GM23338 (cell line): ENCODE data around the gene FURIN. TPM values are rescaled to one million over a fixed set of nuclear protein-coding genes. Genes with fewer than 3 reads are reported as not detected.

ENCODE experiments used
- ATAC-seq: fragments of 200-7000 bp; cut with Tn5 transposase; 3 replicates; pipeline ENCODE4 v1.9.1; 2020
- DNase-seq: peaks from one replicate; pipeline ENCODE4 v3.0.0-alpha.2; 2015; ENCODE audit warnings: low spot score
- H2AFZ ChIP-seq: fragments of 200-600 bp; sonication (generic); 2 replicates; pipeline ENCODE4 v1.8.0; 2016; ENCODE audit warnings: antibody characterized with exemption, mild to moderate bottlenecking, moderate library complexity
- H3F3A ChIP-seq: fragments of 200-600 bp; sonication (generic); replicated peaks from 2 replicates; pipeline ENCODE4 v1.8.0; 2017; ENCODE audit warnings: antibody characterized with exemption, mixed run types, low read depth
- H3K27ac ChIP-seq: fragments of 200-600 bp; sonication (generic); 2 replicates; pipeline ENCODE4 v1.6.1; 2016; ENCODE audit warnings: low read depth
- H3K27me3 ChIP-seq: fragments of 200-600 bp; sonication (generic); 2 replicates; pipeline ENCODE4 v1.8.0; 2016; ENCODE audit warnings: mild to moderate bottlenecking, mixed run types, moderate library complexity; ENCODE audit not compliant: insufficient read depth
- H3K36me3 ChIP-seq: fragments of 200-600 bp; sonication (generic); 2 replicates; pipeline ENCODE4 v1.8.0; 2016; ENCODE audit warnings: mild to moderate bottlenecking; ENCODE audit not compliant: insufficient read depth
- H3K4me1 ChIP-seq: fragments of 200-600 bp; sonication (generic); 2 replicates; pipeline ENCODE4 v1.8.0; 2016; ENCODE audit warnings: mild to moderate bottlenecking, moderate library complexity; ENCODE audit not compliant: insufficient read depth
- H3K4me2 ChIP-seq: fragments of 200-600 bp; sonication (generic); 2 replicates; pipeline ENCODE4 v1.7.1; 2017; ENCODE audit warnings: mixed run types
- H3K4me3 ChIP-seq: fragments of 200-600 bp; sonication (generic); 2 replicates; pipeline ENCODE4 v1.6.1; 2016; ENCODE audit warnings: mixed run types
- H3K79me2 ChIP-seq: fragments of 200-600 bp; sonication (generic); replicated peaks from 2 replicates; pipeline ENCODE4 v1.8.0; 2017; ENCODE audit warnings: mild to moderate bottlenecking; ENCODE audit not compliant: insufficient read depth
- H3K9me2 ChIP-seq: fragments of 200-600 bp; sonication (generic); 2 replicates; pipeline ENCODE4 v1.8.0; 2017; ENCODE audit not compliant: insufficient read depth
- H4K20me1 ChIP-seq: fragments of 200-600 bp; sonication (generic); replicated peaks from 2 replicates; pipeline ENCODE4 v1.8.0; 2017; ENCODE audit warnings: mild to moderate bottlenecking; ENCODE audit not compliant: insufficient read depth
- H3K27ac Mint-ChIP-seq: 2 replicates; pipeline ENCODE4 v1.8.0; 2020; ENCODE audit warnings: inconsistent platforms, mild to moderate bottlenecking, moderate library complexity, mixed read lengths
- H3K27me3 Mint-ChIP-seq: 3 replicates; pipeline ENCODE4 v1.8.0; 2022; ENCODE audit warnings: low read depth, mild to moderate bottlenecking, moderate library complexity, mixed read lengths, inconsistent platforms; ENCODE audit not compliant: insufficient read depth, poor library complexity
- H3K36me3 Mint-ChIP-seq: 3 replicates; pipeline ENCODE4 v1.8.0; 2021; ENCODE audit warnings: low read depth, mild to moderate bottlenecking, inconsistent platforms, moderate library complexity, mixed read lengths
- H3K4me1 Mint-ChIP-seq: 3 replicates; pipeline ENCODE4 v1.8.0; 2020; ENCODE audit warnings: mild to moderate bottlenecking, inconsistent platforms, mixed read lengths
- H3K4me3 Mint-ChIP-seq: 3 replicates; pipeline ENCODE4 v1.8.0; 2021; ENCODE audit warnings: moderate library complexity, mild to moderate bottlenecking, inconsistent platforms, mixed read lengths
- H3K9me3 Mint-ChIP-seq: 3 replicates; pipeline ENCODE4 v1.8.0; 2020; ENCODE audit warnings: moderate library complexity, mild to moderate bottlenecking, inconsistent platforms, mixed read lengths
- CREB1 ChIP-seq: fragments of 250-450 bp; sonication (Bioruptor Pico); IDR thresholded peaks from 2 replicates; pipeline ENCODE4 v1.5.0; 2020; ENCODE audit warnings: low read depth, mild to moderate bottlenecking, moderate library complexity
- STAT1 ChIP-seq: IDR thresholded peaks from one replicate; pipeline ENCODE4 v1.6.1; 2016; ENCODE audit warnings: antibody characterized with exemption; ENCODE audit not compliant: unreplicated experiment
- polyA plus RNA-seq: library from polyadenylated mRNA; unstranded; fragments of >200 nt; fragmentation: Nextera tagmentation; extraction: Ambion mirVana; gene quantifications from 2 replicates; pipeline ENCODE4 v1.2.1, GENCODE V29; 2016
- total RNA-seq: library from RNA; depleted of rRNA; stranded (reverse); fragments of >200 nt; shearing (Covaris generic); gene quantifications from 2 replicates; pipeline ENCODE4 v1.2.3, GENCODE V29; 2014
- TF ChIP-seq, protein P1 (sequence below): fragments of 250-450 bp; sonication (Bioruptor Pico); IDR thresholded peaks from 2 replicates; pipeline ENCODE4 v1.5.0; 2020; ENCODE audit warnings: mild to moderate bottlenecking, moderate library complexity
- TF ChIP-seq, protein P2 (sequence below), 2 experiments: fragments of 200-600 bp in 1 of 2; sonication (generic) in 1 of 2; conservative IDR thresholded peaks; 2 replicates each; pipeline versions ENCODE4 v1.5.1 to v1.6.1; 2016 to 2017; ENCODE audit warnings: antibody characterized with exemption in 2 of 2, low read depth in 2 of 2, mild to moderate bottlenecking in 2 of 2, moderate library complexity in 1 of 2

Gene FURIN
- total and polyA plus RNA-seq, 2 experiments from 2014 or later = 6.3 to 20.9 TPM

DNA sequence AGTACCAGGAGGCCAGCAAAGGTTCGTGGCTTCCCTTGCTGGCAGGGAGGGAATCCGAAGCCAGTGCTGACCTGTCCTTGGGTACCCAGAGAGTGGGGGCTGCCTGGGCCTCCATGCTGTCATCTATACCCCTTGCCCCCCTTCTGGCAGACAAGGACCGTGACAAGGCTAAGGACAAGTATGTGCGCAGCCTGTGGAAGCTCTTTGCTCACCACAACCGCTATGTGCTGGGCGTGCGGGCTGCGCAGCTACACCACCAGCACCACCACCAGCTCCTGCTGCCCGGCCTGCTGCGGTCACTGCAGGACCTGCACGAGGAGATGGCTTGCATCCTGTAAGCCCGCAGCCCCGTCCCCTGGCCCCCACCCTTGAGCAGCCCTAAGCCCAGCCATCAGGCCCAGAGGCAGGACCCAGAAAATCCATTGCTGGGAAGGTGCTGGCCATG lies 18.7 kb downstream of the FURIN start (continued):
- TF ChIP-seq, protein P1, sequence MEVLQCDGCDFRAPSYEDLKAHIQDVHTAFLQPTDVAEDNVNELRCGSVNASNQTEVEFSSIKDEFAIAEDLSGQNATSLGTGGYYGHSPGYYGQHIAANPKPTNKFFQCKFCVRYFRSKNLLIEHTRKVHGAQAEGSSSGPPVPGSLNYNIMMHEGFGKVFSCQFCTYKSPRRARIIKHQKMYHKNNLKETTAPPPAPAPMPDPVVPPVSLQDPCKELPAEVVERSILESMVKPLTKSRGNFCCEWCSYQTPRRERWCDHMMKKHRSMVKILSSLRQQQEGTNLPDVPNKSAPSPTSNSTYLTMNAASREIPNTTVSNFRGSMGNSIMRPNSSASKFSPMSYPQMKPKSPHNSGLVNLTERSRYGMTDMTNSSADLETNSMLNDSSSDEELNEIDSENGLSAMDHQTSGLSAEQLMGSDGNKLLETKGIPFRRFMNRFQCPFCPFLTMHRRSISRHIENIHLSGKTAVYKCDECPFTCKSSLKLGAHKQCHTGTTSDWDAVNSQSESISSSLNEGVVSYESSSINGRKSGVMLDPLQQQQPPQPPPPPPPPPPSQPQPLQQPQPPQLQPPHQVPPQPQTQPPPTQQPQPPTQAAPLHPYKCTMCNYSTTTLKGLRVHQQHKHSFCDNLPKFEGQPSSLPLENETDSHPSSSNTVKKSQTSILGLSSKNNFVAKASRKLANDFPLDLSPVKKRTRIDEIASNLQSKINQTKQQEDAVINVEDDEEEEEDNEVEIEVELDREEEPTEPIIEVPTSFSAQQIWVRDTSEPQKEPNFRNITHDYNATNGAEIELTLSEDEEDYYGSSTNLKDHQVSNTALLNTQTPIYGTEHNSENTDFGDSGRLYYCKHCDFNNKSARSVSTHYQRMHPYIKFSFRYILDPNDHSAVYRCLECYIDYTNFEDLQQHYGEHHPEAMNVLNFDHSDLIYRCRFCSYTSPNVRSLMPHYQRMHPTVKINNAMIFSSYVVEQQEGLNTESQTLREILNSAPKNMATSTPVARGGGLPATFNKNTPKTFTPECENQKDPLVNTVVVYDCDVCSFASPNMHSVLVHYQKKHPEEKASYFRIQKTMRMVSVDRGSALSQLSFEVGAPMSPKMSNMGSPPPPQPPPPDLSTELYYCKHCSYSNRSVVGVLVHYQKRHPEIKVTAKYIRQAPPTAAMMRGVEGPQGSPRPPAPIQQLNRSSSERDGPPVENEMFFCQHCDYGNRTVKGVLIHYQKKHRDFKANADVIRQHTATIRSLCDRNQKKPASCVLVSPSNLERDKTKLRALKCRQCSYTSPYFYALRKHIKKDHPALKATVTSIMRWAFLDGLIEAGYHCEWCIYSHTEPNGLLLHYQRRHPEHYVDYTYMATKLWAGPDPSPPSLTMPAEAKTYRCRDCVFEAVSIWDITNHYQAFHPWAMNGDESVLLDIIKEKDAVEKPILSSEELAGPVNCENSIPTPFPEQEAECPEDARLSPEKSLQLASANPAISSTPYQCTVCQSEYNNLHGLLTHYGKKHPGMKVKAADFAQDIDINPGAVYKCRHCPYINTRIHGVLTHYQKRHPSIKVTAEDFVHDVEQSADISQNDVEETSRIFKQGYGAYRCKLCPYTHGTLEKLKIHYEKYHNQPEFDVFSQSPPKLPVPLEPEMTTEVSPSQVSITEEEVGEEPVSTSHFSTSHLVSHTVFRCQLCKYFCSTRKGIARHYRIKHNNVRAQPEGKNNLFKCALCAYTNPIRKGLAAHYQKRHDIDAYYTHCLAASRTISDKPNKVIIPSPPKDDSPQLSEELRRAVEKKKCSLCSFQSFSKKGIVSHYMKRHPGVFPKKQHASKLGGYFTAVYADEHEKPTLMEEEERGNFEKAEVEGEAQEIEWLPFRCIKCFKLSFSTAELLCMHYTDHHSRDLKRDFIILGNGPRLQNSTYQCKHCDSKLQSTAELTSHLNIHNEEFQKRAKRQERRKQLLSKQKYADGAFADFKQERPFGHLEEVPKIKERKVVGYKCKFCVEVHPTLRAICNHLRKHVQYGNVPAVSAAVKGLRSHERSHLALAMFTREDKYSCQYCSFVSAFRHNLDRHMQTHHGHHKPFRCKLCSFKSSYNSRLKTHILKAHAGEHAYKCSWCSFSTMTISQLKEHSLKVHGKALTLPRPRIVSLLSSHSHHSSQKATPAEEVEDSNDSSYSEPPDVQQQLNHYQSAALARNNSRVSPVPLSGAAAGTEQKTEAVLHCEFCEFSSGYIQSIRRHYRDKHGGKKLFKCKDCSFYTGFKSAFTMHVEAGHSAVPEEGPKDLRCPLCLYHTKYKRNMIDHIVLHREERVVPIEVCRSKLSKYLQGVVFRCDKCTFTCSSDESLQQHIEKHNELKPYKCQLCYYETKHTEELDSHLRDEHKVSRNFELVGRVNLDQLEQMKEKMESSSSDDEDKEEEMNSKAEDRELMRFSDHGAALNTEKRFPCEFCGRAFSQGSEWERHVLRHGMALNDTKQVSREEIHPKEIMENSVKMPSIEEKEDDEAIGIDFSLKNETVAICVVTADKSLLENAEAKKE (CRISPR knock-in tag) = no peak

DNA sequence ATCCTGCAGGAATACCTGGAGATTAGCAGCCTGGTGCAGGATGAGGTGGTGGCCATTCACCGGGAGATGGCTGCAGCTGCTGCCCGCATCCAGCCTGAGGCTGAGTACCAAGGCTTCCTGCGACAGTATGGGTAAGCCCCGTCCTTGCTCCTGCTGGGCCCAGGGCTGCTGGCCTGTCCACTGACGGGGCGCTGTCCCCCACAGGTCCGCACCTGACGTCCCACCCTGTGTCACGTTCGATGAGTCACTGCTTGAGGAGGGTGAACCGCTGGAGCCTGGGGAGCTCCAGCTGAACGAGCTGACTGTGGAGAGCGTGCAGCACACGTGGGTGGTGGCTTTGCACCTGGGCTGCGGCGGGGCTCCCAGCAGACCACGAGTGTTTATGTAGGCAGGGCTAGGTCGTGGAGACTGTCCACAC lies 20.9 kb downstream of the FURIN start:
- H3K27ac Mint-ChIP-seq = no peak overlapping the region
- peaks cover 3% of the 10 kb centered on the region; the same call in 2 of the 3 replicates for H3K36me3 Mint-ChIP-seq
- H3K9me3 Mint-ChIP-seq = no peaks in the 10 kb centered on the region
- H3K79me2 ChIP-seq = no peaks in the 10 kb centered on the region
- no peak for ATAC-seq
- H3K4me3 ChIP-seq = no peak overlapping the region
- no peak overlapping the region for H3K4me3 Mint-ChIP-seq
- no peak for DNase-seq
- H3K27ac ChIP-seq = no peak overlapping the region
- no peaks in the 10 kb centered on the region for H3K9me2 ChIP-seq
- TF ChIP-seq, protein P2, sequence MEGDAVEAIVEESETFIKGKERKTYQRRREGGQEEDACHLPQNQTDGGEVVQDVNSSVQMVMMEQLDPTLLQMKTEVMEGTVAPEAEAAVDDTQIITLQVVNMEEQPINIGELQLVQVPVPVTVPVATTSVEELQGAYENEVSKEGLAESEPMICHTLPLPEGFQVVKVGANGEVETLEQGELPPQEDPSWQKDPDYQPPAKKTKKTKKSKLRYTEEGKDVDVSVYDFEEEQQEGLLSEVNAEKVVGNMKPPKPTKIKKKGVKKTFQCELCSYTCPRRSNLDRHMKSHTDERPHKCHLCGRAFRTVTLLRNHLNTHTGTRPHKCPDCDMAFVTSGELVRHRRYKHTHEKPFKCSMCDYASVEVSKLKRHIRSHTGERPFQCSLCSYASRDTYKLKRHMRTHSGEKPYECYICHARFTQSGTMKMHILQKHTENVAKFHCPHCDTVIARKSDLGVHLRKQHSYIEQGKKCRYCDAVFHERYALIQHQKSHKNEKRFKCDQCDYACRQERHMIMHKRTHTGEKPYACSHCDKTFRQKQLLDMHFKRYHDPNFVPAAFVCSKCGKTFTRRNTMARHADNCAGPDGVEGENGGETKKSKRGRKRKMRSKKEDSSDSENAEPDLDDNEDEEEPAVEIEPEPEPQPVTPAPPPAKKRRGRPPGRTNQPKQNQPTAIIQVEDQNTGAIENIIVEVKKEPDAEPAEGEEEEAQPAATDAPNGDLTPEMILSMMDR (conservative IDR thresholded peaks at IDR 0.05; ENCODE audit: low read depth in 2 of 2) = no peak
- TF ChIP-seq STAT1 (no peak), CREB1 (CRISPR knock-in tag) (no peak)
- H2AFZ ChIP-seq = no peak overlapping the region
- H3K27me3 ChIP-seq = no peaks in the 10 kb centered on the region
- 0 out of 2 replicates have a peak, but pooled peaks cover 5% of the 10 kb centered on the region for H3F3A ChIP-seq
- no peaks in the 10 kb centered on the region for H3K36me3 ChIP-seq
- H3K4me2 ChIP-seq = no peak overlapping the region
- H3K27me3 Mint-ChIP-seq = peaks cover 10% of the 10 kb centered on the region
- peaks cover 3% of the 10 kb centered on the region; the same call in 1 of the 2 replicates for H3K4me1 ChIP-seq
- H3K4me1 Mint-ChIP-seq = peaks cover 14% of the 10 kb centered on the region
- H4K20me1 ChIP-seq = no peaks in the 10 kb centered on the region
